KMS-11 (cell line): ENCODE data around the gene DAPL1.

Experiments
- H2AFZ ChIP-seq: fragments of 200-600 bp; sonication (generic); 2 replicates; pipeline ENCODE4 v1.6.1; 2016; ENCODE audit warnings: antibody characterized with exemption, mixed run types, low read depth
- H3K27ac ChIP-seq: fragments of 200-600 bp; sonication (generic); 2 replicates; pipeline ENCODE4 v1.6.1; 2016; ENCODE audit warnings: mild to moderate bottlenecking, mixed run types
- H3K27me3 ChIP-seq: fragments of 200-600 bp; sonication (generic); 2 replicates; pipeline ENCODE4 v1.6.1; 2017; ENCODE audit warnings: mild to moderate bottlenecking, low read depth, mixed run types, moderate library complexity; ENCODE audit not compliant: insufficient read depth
- H3K36me3 ChIP-seq: fragments of 200-600 bp; sonication (generic); 2 replicates; pipeline ENCODE4 v1.6.1; 2017; ENCODE audit warnings: mild to moderate bottlenecking, mixed run types; ENCODE audit not compliant: insufficient read depth
- H3K4me1 ChIP-seq: fragments of 200-600 bp; sonication (generic); 2 replicates; pipeline ENCODE4 v1.6.1; 2016; ENCODE audit warnings: mild to moderate bottlenecking, low read depth, mixed run types; ENCODE audit not compliant: poor library complexity, severe bottlenecking
- H3K4me2 ChIP-seq: fragments of 200-600 bp; sonication (generic); 2 replicates; pipeline ENCODE4 v1.7.0; 2016; ENCODE audit warnings: mild to moderate bottlenecking, mixed run types
- H3K4me3 ChIP-seq: fragments of 200-600 bp; sonication (generic); IDR thresholded peaks from 2 replicates; pipeline ENCODE4 v1.6.1; 2017; ENCODE audit warnings: low read depth, low read length, mixed read lengths; ENCODE audit not compliant: insufficient read depth
- H3K79me2 ChIP-seq: fragments of 200-600 bp; sonication (generic); 2 replicates; pipeline ENCODE4 v1.6.1; 2016; ENCODE audit warnings: low read depth, mixed run types; ENCODE audit not compliant: insufficient read depth
- H3K9ac ChIP-seq: fragments of 200-600 bp; sonication (generic); 2 replicates; pipeline ENCODE4 v1.6.1; 2016; ENCODE audit warnings: mild to moderate bottlenecking, mixed run types
- H4K20me1 ChIP-seq: fragments of 200-600 bp; sonication (generic); 2 replicates; pipeline ENCODE4 v1.6.1; 2016; ENCODE audit warnings: mild to moderate bottlenecking, mixed run types; ENCODE audit not compliant: insufficient read depth
- TF ChIP-seq, protein P1 (sequence below): fragments of 200-600 bp; sonication (generic); conservative IDR thresholded peaks from 2 replicates; pipeline ENCODE4 v1.6.1; 2017; ENCODE audit warnings: low read depth, mild to moderate bottlenecking, antibody characterized with exemption, low read length, moderate library complexity, mixed read lengths

DAPL1 gene

DNA sequence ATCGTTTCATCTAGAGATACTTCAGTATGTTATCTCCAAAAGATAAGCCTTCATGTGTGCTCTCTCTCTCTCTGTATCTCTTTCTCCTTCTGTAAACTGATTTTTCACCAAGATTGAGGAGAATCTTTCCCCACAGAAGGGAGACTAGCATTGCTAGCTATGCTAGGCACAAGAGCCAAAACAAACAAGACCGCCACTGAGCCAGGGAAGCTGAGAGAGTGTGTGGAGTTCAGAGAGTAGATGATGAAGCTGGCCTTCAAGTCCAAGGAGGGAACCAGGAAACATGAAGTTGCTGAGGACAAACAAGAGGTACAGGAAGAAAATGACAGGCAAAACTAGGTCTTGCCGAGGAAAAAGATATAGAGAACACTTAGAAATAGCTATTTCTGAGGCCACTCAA is 23.4 kb downstream of the DAPL1 start:
- Histone ChIP-seq H3K27ac (no peak overlapping the region), H3K27me3 (no peaks in the 10 kb centered on the region), H4K20me1 (no peaks in the 10 kb centered on the region), H3K79me2 (no peaks in the 10 kb centered on the region), H3K4me1 (no peaks in the 10 kb centered on the region), H3K36me3 (no peaks in the 10 kb centered on the region), H3K4me2 (no peak overlapping the region), H3K9ac (no peak overlapping the region), H3K4me3 (no peak overlapping the region), H2AFZ (no peak overlapping the region)
- TF ChIP-seq, protein P1, sequence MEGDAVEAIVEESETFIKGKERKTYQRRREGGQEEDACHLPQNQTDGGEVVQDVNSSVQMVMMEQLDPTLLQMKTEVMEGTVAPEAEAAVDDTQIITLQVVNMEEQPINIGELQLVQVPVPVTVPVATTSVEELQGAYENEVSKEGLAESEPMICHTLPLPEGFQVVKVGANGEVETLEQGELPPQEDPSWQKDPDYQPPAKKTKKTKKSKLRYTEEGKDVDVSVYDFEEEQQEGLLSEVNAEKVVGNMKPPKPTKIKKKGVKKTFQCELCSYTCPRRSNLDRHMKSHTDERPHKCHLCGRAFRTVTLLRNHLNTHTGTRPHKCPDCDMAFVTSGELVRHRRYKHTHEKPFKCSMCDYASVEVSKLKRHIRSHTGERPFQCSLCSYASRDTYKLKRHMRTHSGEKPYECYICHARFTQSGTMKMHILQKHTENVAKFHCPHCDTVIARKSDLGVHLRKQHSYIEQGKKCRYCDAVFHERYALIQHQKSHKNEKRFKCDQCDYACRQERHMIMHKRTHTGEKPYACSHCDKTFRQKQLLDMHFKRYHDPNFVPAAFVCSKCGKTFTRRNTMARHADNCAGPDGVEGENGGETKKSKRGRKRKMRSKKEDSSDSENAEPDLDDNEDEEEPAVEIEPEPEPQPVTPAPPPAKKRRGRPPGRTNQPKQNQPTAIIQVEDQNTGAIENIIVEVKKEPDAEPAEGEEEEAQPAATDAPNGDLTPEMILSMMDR, result no peak

DNA sequence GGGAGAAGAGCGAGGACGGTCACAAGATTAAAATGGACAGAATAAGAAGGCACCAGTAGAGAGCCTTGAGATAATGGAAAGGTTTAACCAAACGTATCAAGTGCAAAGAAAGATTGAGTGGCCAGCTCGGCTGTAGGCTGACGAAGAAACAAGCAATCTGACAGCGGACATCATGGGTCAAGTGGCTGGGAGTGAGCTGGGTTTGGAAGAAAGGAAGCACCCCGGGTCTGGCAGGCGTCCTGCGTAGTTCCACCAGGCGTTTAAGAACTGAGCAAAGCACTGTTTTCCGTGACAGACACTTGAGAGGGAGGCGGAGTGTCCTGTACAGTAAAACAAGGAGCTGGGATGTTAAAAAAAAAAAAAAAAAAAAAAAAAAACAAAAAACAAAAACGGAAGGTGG is 27.1 kb downstream of the DAPL1 start:
- H3K27ac ChIP-seq, result no peak overlapping the region
- H2AFZ ChIP-seq, result no peak overlapping the region
- no peak overlapping the region for H3K4me3 ChIP-seq
- TF ChIP-seq, protein P1, result no peak
- no peaks in the 10 kb centered on the region for H3K27me3 ChIP-seq
- H3K4me2 ChIP-seq, result no peak overlapping the region
- no peaks in the 10 kb centered on the region for H3K36me3 ChIP-seq
- no peaks in the 10 kb centered on the region for H3K4me1 ChIP-seq
- no peaks in the 10 kb centered on the region for H4K20me1 ChIP-seq
- no peak overlapping the region for H3K9ac ChIP-seq
- no peaks in the 10 kb centered on the region for H3K79me2 ChIP-seq

GRCh38 chr2:158823486-158824237 is 28.5 kb downstream of the DAPL1 start:
- H3K4me3 ChIP-seq, result no peak overlapping the region
- no peaks in the 10 kb centered on the region for H4K20me1 ChIP-seq
- TF ChIP-seq, protein P1, result no peak
- H3K4me1 ChIP-seq, result no peaks in the 10 kb centered on the region
- H2AFZ ChIP-seq, result no peak overlapping the region
- H3K27me3 ChIP-seq, result no peaks in the 10 kb centered on the region
- H3K36me3 ChIP-seq, result no peaks in the 10 kb centered on the region
- no peaks in the 10 kb centered on the region for H3K79me2 ChIP-seq
- no peak overlapping the region for H3K27ac ChIP-seq
- no peak overlapping the region for H3K4me2 ChIP-seq
- no peak overlapping the region for H3K9ac ChIP-seq

- H3K4me3 ChIP-seq, result no peak overlapping the region
- no peak overlapping the region for H2AFZ ChIP-seq
- no peaks in the 10 kb centered on the region for H3K79me2 ChIP-seq
- H4K20me1 ChIP-seq, result no peaks in the 10 kb centered on the region
- H3K27ac ChIP-seq, result no peak overlapping the region
- H3K36me3 ChIP-seq, result no peaks in the 10 kb centered on the region
- no peak overlapping the region for H3K4me2 ChIP-seq
- TF ChIP-seq, protein P1, result no peak
- no peak overlapping the region for H3K9ac ChIP-seq
- no peaks in the 10 kb centered on the region for H3K27me3 ChIP-seq
- no peaks in the 10 kb centered on the region for H3K4me1 ChIP-seq
These were observed 29.9 kb downstream of the DAPL1 start for GRCh38 chr2:158825021-158825420.
